ENCODE measurements around the gene CYP2J2.
"Not testable (repeated sequence)": the region's sequence is repeated elsewhere in the genome, so short reads cannot be mapped to it uniquely, and the experiment has no call there.

Gene CYP2J2

GRCh38 chr1:59926381-59927123 lies at the start of gene CYP2J2:
CYP2J2 (minus strand) TSS chr1:59926773; CDS start chr1:59926746, 27 bp downstream.
- DNase-seq: peak; percentile 8

- no peak for DNase-seq
These were observed 47.1 kb upstream of the CYP2J2 start for GRCh38 chr1:59973719-59974118.

GRCh38 chr1:59972216-59972927 lies 45.8 kb upstream of the CYP2J2 start:
- no peak for DNase-seq

- DNase-seq: peak; percentile 49
These were observed 44.9 kb upstream of the CYP2J2 start for GRCh38 chr1:59971464-59971911.

- not testable (repeated sequence) for DNase-seq
These were observed 43.1 kb upstream of the CYP2J2 start for GRCh38 chr1:59969542-59970175.

GRCh38 chr1:59968746-59969145 lies 42.2 kb upstream of the CYP2J2 start:
- not testable (repeated sequence) for DNase-seq

GRCh38 chr1:59967780-59968179 lies 41.2 kb upstream of the CYP2J2 start:
- DNase-seq: no peak

GRCh38 chr1:59967141-59967697 lies 40.6 kb upstream of the CYP2J2 start:
- DNase-seq: no peak

- DNase-seq: no peak
These were observed 25.5 kb upstream of the CYP2J2 start for GRCh38 chr1:59952065-59952464.

- DNase-seq: no peak
These were observed 23.1 kb upstream of the CYP2J2 start for GRCh38 chr1:59949648-59950047.

- no peak for DNase-seq
These were observed 22.4 kb upstream of the CYP2J2 start for GRCh38 chr1:59948990-59949389.

- DNase-seq: peak; percentile 59
These were observed 20.7 kb upstream of the CYP2J2 start for GRCh38 chr1:59947047-59947938.

GRCh38 chr1:59945790-59946189 lies 19.2 kb upstream of the CYP2J2 start:
- no peak for DNase-seq

- DNase-seq: no peak
These were observed 12.8 kb upstream of the CYP2J2 start for GRCh38 chr1:59939393-59939792.

GRCh38 chr1:59937636-59938210 lies 11.2 kb upstream of the CYP2J2 start:
- DNase-seq: no peak

GRCh38 chr1:59936358-59936821 lies 9.8 kb upstream of the CYP2J2 start:
- no peak for DNase-seq

GRCh38 chr1:59928996-59929395 lies 2.4 kb upstream of the CYP2J2 start:
- DNase-seq: no peak

GRCh38 chr1:59927213-59927612 lies 640 bp upstream of the CYP2J2 start:
- DNase-seq: no peak

- DNase-seq: no peak
These were observed 1.9 kb downstream of the CYP2J2 start for GRCh38 chr1:59924653-59925052.

GRCh38 chr1:59921258-59921899 lies 5.2 kb downstream of the CYP2J2 start:
- DNase-seq: not testable (repeated sequence)

GRCh38 chr1:59919746-59920145 lies 6.8 kb downstream of the CYP2J2 start:
- DNase-seq: no peak
